Activated T-cell treated with anti-CD3 and anti-CD28 coated beads, Interleukin-2, amount 50 U/mL, for 4 hours (primary cell): ENCODE data around the gene KY. TPM values are rescaled to one million over a fixed set of nuclear protein-coding genes. Genes with fewer than 3 reads are reported as not detected.

Source experiments
- ATAC-seq, 2 donors: fragments of 200-7000 bp; cut with Tn5 transposase; one replicate each; pipeline ENCODE4 v1.10.0; 2021
- DNase-seq: peaks from one replicate; pipeline ENCODE4 v3.0.0-alpha.2; 2020
- H3K27me3 Mint-ChIP-seq: one replicate; pipeline ENCODE4 v1.8.0; 2021; ENCODE audit warnings: low read depth, mixed read lengths
- H3K36me3 Mint-ChIP-seq: one replicate; pipeline ENCODE4 v1.8.0; 2022; ENCODE audit warnings: mixed read lengths; ENCODE audit not compliant: insufficient read depth
- H3K4me1 Mint-ChIP-seq: one replicate; pipeline ENCODE4 v1.8.0; 2021; ENCODE audit warnings: low read depth, mixed read lengths
- H3K4me3 Mint-ChIP-seq: one replicate; pipeline ENCODE4 v1.8.0; 2021; ENCODE audit warnings: mild to moderate bottlenecking, moderate library complexity, mixed read lengths
- H3K9me3 Mint-ChIP-seq: one replicate; pipeline ENCODE4 v1.8.0; 2021; ENCODE audit warnings: mixed read lengths
- total RNA-seq, 3 donors: library from RNA; stranded (reverse); gene quantifications; one replicate each; pipeline ENCODE4 v1.2.1, GENCODE V29; 2021

The KY gene
- total RNA-seq, 3 donors from 2014 or later = not detected

- Mint-ChIP-seq H3K9me3 (peaks cover 4% of the 10 kb centered on the region), H3K36me3 (no peaks in the 10 kb centered on the region), H3K4me1 (no peaks in the 10 kb centered on the region), H3K27me3 (peaks cover 3% of the 10 kb centered on the region), H3K4me3 (peak overlapping the region; percentile 34)
- DNase-seq (no peak), ATAC-seq (no peak)
Observed at GRCh38 chr3:134659391-134660045, 8.7 kb upstream of the KY start.

GRCh38 chr3:134658555-134658954 lies 7.7 kb upstream of the KY start:
- Mint-ChIP-seq H3K9me3 (peaks cover 4% of the 10 kb centered on the region), H3K36me3 (no peaks in the 10 kb centered on the region), H3K4me3 (no peak overlapping the region), H3K4me1 (no peaks in the 10 kb centered on the region), H3K27me3 (peaks cover 5% of the 10 kb centered on the region)
- DNase-seq (no peak), ATAC-seq (no peak)

- H3K4me3 Mint-ChIP-seq = no peak overlapping the region
- peaks cover 15% of the 10 kb centered on the region for H3K27me3 Mint-ChIP-seq
- no peaks in the 10 kb centered on the region for H3K4me1 Mint-ChIP-seq
- H3K36me3 Mint-ChIP-seq = no peaks in the 10 kb centered on the region
- ATAC-seq (no peak), DNase-seq (no peak)
- H3K9me3 Mint-ChIP-seq = peaks cover 2% of the 10 kb centered on the region
Observed at GRCh38 chr3:134656211-134656800, 5.5 kb upstream of the KY start.

DNA sequence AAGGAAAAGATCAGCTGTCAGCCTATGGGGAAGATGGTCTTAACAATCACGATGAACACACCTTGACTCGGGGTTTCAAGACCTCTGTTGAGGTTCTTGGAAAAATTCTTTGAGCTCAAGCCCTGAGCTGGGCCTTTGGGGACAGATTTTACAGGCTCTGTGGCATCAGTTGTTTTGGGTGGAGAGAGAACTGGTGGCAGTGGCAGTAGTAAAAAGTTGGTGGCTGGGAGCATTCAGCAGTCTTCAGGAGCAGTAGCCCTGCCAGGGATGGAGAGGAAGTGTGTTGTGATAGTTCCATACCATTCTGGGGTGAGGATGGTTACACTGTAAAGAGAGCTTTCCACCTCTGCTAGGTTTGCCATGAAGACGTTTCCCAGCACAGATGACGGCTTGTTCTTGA lies 4.9 kb upstream of the KY start:
- H3K4me3 Mint-ChIP-seq = no peak overlapping the region
- no peaks in the 10 kb centered on the region for H3K36me3 Mint-ChIP-seq
- H3K27me3 Mint-ChIP-seq = peaks cover 17% of the 10 kb centered on the region
- ATAC-seq = no peak
- no peak for DNase-seq
- peaks cover 1% of the 10 kb centered on the region for H3K4me1 Mint-ChIP-seq
- H3K9me3 Mint-ChIP-seq = no peaks in the 10 kb centered on the region

DNA sequence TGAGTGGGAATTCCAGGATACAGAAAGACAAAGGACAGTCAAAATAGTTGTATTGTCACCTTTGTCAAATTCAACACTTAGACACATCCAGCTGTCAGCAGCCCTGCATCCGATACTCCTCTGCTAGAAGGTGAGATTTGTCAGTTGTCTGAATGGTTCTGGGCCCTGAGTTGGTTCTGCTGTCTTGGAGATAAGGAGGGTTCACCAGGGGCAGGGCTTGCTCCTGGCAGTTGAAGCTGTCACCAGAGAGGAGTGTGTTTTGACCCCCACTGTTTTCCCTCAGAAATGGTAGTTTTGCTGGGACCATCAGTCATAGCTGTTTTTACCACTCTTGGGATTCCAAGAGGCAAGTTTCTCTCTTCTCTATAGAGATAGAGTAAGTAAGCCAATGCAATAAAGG lies 3.2 kb upstream of the KY start:
- H3K4me3 Mint-ChIP-seq = no peak overlapping the region
- H3K9me3 Mint-ChIP-seq = no peaks in the 10 kb centered on the region
- peaks cover 29% of the 10 kb centered on the region for H3K27me3 Mint-ChIP-seq
- peaks cover 3% of the 10 kb centered on the region for H3K4me1 Mint-ChIP-seq
- no peaks in the 10 kb centered on the region for H3K36me3 Mint-ChIP-seq
- no peak for ATAC-seq
- DNase-seq = no peak

- peaks cover 3% of the 10 kb centered on the region for H3K4me1 Mint-ChIP-seq
- no peaks in the 10 kb centered on the region for H3K9me3 Mint-ChIP-seq
- peaks cover 29% of the 10 kb centered on the region for H3K27me3 Mint-ChIP-seq
- ATAC-seq (no peak), DNase-seq (no peak)
- no peak overlapping the region for H3K4me3 Mint-ChIP-seq
- no peaks in the 10 kb centered on the region for H3K36me3 Mint-ChIP-seq
Observed at GRCh38 chr3:134652886-134653630, 2.2 kb upstream of the KY start.

DNA sequence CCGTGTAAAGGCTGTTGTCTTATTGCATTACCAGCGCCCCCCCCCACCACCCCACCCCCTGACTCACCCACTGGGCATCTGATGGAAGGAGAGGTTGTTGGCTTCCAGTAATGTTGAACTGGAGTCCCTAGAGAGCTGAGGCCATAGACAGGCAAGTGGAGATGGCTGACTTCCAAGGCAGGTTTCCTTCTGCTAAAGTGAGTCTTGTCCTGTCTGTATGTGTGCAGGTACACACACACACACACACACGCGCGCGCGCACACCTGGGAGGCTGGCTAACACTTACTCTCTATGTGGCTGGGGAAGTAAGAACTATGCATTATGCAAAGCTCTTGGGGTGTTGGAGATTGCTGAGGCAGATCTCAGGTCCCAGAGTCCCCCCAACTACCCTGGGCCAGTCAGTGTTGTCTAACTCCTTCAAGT lies 1.6 kb upstream of the KY start:
- H3K4me1 Mint-ChIP-seq = peaks cover 3% of the 10 kb centered on the region
- no peaks in the 10 kb centered on the region for H3K9me3 Mint-ChIP-seq
- ATAC-seq (no peak), DNase-seq (no peak)
- no peak overlapping the region for H3K4me3 Mint-ChIP-seq
- peaks cover 29% of the 10 kb centered on the region for H3K27me3 Mint-ChIP-seq
- H3K36me3 Mint-ChIP-seq = no peaks in the 10 kb centered on the region

GRCh38 chr3:134651347-134652041 lies 672 bp upstream of the KY start:
- Mint-ChIP-seq H3K9me3 (no peaks in the 10 kb centered on the region), H3K4me1 (peaks cover 3% of the 10 kb centered on the region)

GRCh38 chr3:134649106-134649705 lies 1.6 kb downstream of the KY start:
- H3K27me3 Mint-ChIP-seq = peaks cover 27% of the 10 kb centered on the region
- H3K4me3 Mint-ChIP-seq = no peak overlapping the region
- ATAC-seq (no peak), DNase-seq (no peak)
- no peaks in the 10 kb centered on the region for H3K36me3 Mint-ChIP-seq
- H3K4me1 Mint-ChIP-seq = peaks cover 3% of the 10 kb centered on the region
- H3K9me3 Mint-ChIP-seq = no peaks in the 10 kb centered on the region

More at GRCh38 chr3:134651347-134652041, 672 bp upstream of the KY start:
- ATAC-seq = no peak
- Mint-ChIP-seq H3K36me3 (no peaks in the 10 kb centered on the region), H3K27me3 (peaks cover 29% of the 10 kb centered on the region), H3K4me3 (no peak overlapping the region)
- no peak for DNase-seq

DNA sequence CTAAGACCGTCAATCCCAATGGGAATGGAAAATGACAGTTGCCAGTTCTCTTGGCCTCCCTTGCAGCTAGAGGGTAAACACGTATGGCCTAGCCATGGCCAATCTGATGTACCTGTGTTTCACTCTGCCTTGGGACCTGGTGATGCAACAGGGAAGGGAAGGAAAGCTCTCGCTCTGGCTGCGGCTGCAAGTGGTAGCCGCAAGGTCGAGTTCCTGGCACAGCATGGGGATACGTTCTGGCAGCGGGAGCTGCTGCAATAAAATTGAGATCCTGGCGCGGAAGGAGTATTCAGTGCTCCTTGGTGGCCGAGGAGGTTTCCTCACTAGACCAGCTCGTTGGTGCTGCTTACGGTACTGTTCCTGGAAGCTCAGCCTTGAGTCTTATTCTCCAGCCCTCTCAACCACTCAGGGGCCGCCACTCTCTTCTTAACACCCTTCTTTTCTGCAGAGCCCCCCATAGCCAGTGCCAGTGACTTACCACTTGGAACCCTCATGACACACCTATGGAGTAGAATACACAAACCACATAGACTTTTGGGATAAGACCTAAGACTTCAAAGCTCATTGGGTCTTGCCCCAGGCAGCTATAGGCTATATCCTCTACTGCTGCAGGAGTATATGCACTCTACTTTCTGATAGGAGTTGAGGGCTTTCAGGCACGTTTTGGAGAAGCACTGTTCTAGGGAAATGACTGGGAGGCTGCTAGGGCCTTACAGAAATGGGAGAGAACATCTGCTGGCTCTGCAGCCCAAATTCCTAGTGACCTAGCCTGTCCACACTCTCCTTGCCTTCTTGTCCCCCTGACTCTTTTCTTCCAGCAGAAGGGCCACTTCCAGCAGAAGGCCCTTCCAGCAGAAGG lies 2.7 kb downstream of the KY start:
- ATAC-seq (no peak), DNase-seq (no peak)
- no peak overlapping the region for H3K4me3 Mint-ChIP-seq
- no peaks in the 10 kb centered on the region for H3K36me3 Mint-ChIP-seq
- H3K27me3 Mint-ChIP-seq = peaks cover 22% of the 10 kb centered on the region
- peaks cover 3% of the 10 kb centered on the region for H3K4me1 Mint-ChIP-seq
- H3K9me3 Mint-ChIP-seq = no peaks in the 10 kb centered on the region

- peaks cover 2% of the 10 kb centered on the region for H3K4me1 Mint-ChIP-seq
- H3K9me3 Mint-ChIP-seq = no peaks in the 10 kb centered on the region
- peaks cover 14% of the 10 kb centered on the region for H3K27me3 Mint-ChIP-seq
- no peak for ATAC-seq
- no peak overlapping the region for H3K4me3 Mint-ChIP-seq
- DNase-seq = no peak
- H3K36me3 Mint-ChIP-seq = no peaks in the 10 kb centered on the region
Observed at GRCh38 chr3:134646086-134646485, 4.7 kb downstream of the KY start.

- DNase-seq = no peak
- Mint-ChIP-seq H3K4me1 (peaks cover 2% of the 10 kb centered on the region), H3K27me3 (peaks cover 14% of the 10 kb centered on the region), H3K4me3 (no peak overlapping the region), H3K9me3 (no peaks in the 10 kb centered on the region), H3K36me3 (no peaks in the 10 kb centered on the region)
- ATAC-seq = no peak
Observed at GRCh38 chr3:134645515-134645914, 5.3 kb downstream of the KY start.

GRCh38 chr3:134644731-134645514 lies 5.9 kb downstream of the KY start:
- DNase-seq (no peak), ATAC-seq (no peak)
- Mint-ChIP-seq H3K4me1 (no peaks in the 10 kb centered on the region), H3K9me3 (no peaks in the 10 kb centered on the region), H3K27me3 (peaks cover 8% of the 10 kb centered on the region), H3K36me3 (no peaks in the 10 kb centered on the region), H3K4me3 (no peak overlapping the region)
